Stimulated activated CD8-positive, alpha-beta memory T cell treated with anti-CD3 and anti-CD28 coated beads, Interleukin-12 subunit alpha, Interleukin-12 subunit beta, amount 100 ng/mL, for 4 hours (primary cell): Measurements from ENCODE around the gene ST8SIA4.

Experiments used
- DNase-seq: peaks from one replicate; pipeline ENCODE4 v3.0.0-alpha.2; 2020; ENCODE audit warnings: low read depth

Gene ST8SIA4, protein sequence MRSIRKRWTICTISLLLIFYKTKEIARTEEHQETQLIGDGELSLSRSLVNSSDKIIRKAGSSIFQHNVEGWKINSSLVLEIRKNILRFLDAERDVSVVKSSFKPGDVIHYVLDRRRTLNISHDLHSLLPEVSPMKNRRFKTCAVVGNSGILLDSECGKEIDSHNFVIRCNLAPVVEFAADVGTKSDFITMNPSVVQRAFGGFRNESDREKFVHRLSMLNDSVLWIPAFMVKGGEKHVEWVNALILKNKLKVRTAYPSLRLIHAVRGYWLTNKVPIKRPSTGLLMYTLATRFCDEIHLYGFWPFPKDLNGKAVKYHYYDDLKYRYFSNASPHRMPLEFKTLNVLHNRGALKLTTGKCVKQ

DNA sequence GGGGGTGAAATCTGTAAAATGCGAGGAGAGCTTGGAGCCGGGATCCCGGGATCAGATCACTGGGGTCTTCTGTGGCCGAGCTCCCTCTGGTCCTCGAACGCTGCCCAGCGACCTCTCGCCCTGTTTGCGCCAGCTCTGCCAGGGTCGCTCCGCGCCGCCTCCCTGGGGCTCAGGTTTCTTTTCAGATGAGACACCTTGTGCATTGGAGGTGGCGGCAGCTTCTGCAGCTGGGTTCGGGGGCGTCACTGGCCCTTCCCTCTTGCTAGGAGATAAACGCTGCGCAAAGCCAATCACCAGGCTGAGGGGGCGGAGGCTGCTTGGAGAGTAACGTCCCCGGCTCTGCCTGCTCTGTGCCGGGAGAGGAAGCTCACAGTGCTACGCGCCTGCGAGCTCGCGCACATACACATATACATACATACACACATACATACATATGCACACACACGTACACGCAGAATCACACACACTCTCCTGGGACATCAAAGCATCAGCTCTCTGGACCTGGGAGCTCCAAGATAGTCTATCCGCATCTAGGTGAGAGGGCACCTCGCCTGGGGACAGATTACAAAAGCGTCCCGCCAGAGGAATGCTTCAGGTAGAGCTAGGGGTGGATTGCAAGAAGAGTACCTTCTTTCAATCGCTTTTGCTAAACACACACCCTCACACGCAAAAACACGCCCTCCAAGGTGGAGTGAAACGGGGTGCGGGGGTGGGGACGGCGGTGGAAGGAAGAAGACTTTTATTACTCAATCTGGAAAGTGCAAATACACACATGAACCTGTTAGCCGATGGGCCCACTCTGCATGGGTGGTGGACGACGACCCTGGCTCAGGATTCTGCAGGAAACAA, at the start of gene ST8SIA4:
Gene ST8SIA4, minus strand, starts transcription at position 244 of the 849 bp plus-strand sequence. CDS start 327 bp downstream, outside the sequence.
- DNase-seq = peak; percentile 82

DNA sequence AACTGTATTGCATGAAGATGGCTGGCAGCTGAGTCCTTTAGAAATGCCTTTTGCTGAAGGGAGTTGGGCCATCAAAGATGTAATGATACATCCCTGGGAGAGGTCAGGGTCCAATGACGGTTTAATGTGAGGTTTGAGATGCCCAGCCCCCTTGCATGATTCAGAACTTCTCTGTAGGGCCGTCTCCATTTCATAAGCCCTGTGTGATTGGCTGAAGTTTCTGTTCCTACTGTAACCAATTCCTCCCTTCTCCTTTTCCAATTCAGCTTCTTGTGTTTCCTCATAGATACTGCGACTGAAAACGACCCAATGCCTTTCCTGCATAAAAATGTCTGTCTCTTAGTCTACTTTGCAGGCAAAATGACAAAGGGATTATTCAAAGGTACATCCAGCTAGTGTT, 47.9 kb upstream of the ST8SIA4 start:
- no peak for DNase-seq

DNA sequence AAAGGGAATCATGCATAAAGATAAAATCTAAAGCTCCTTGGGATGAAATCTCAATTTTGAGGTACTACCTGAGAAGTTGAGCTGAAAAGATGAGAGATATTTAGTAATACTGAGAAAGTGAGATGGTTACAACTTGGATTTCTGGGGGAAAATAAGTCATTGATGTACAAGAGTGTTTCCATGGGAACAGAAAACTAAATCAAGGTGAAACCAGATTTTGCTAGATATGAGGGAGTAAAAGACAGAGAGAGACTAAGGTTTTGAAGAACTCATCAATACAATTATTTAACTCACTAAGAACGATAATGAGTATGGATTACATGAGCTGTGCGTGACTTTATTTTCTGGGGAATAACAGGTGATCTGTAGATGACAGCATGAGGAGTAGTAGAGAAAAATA, 10.2 kb upstream of the ST8SIA4 start:
- no peak for DNase-seq

DNA sequence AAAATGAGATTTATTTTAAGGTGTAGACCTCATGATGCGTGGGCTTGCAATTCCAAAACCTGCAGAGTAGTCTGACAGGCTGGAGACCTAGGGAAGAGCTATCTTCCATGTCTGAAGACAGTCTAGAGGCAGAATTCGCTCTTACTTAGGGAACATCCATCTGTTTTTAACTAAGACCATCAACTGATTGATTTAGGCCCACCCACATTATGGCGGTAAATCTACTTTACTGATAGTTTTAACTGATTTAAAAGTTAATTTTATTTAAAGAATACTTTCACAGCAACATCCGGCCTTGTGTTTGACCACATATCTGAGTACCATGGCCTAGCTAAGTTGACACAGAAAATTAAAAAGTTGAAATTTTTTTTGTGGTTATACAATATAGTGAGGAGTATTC, 6.0 kb upstream of the ST8SIA4 start:
- no peak for DNase-seq

DNA sequence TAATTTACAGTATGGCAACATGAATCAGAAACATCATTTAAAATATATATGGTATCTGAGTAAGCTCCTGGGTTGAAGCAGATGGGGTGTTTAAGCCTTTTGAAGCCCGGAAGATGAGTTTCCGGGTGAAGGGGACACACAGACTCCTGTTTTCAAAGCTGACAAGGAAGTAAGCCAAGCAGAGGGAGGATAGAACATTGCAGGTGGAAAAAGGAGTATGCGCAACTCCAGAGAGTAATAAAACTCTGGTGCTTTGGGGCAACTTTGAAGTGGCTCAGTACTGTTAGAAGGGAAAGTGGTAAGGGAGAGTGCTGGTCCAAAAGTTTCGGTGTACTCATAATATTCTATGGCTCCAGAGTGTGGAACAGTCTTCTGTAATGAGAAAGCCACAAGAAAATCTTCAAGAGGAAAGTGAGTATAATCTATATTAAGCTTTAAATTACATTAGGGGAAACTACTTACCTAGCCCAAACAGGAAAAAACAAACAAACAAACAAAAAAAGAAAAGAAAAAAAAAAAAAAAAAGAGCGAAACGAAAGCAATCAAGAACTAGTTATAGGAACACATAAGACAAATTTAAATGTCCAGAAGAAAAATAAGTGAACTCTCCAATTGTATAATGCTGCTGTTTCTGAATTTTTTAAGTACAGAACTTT, 2.3 kb upstream of the ST8SIA4 start:
- DNase-seq = no peak

DNA sequence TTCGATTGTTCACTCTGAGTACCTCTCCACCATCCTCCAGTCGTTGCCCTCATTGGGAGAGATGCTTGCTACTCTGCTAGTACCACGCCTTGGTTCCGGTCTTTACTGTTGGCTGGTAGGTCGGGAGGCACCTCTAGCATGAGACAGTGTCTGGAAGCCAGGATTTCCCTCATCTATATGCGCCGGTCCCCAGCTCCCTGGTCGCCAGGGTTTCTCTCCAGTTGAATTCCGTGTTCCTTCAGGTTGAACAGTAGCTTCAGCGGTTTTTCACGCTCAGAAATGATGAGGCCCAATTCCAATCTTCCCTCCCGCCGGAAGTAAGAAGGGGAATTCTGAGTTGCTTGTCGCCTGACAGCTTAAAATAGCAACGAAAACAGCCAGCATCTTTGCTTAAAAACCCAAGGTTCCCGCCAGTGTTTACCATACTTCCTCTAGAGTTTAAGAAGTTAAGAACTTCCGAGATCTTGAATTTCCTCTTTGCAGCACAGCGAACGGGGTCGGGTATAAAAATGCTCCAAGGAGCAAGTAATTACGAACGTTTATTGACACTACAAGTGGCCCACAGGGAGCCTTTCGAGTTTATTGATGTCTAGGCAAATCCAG, 1.3 kb upstream of the ST8SIA4 start:
- DNase-seq = no peak

DNA sequence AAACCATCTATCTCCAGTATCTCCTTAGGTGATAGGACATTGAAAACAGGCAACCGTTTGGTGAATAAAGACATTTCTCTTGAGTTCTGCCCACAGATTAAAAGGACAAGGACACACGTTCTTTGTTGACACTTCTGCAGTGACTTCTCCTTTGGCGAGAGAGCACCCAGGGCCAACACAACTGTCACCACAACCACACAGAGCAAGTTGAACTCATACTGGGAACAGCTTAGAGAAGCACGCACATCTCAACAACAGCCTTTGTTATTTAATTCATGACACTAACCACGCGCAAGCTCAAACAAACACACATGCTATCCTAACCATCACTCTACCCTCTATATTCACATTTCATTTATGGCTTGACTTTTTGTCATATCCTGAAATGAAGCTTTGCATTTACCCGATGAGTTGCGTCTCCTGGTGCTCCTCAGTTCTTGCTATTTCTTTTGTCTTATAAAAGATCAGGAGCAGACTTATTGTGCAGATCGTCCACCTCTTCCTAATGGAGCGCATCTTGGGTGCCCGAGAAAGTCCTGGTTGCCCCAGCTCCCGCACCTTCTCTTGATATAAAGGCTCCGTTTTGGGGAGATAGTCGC, 543 bp downstream of the ST8SIA4 start:
- DNase-seq = no peak

DNA sequence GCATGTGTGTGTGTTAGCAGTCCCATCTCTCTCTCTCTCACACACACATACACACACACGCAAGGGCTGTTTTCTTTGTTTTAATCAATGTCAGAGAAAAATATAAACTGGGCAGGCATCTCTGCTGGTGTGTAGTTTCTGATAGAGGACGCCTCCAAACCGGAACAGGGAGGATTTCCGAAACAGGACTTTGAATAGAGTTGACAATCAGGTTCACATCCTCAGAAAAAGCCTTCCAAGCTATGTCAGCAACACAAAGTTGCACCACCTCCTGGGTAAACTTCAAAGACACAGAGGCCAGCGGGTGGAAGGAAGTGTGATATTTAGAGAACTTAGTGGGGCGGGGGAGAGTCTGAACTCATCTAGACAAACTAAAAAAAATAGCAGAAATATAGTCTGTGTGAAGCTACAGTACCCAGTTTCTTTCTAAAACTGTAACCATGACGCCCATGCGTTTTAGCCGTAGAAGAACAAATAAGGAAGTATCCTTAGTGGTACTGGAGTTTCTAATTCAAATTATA, 1.2 kb downstream of the ST8SIA4 start:
- no peak for DNase-seq

DNA sequence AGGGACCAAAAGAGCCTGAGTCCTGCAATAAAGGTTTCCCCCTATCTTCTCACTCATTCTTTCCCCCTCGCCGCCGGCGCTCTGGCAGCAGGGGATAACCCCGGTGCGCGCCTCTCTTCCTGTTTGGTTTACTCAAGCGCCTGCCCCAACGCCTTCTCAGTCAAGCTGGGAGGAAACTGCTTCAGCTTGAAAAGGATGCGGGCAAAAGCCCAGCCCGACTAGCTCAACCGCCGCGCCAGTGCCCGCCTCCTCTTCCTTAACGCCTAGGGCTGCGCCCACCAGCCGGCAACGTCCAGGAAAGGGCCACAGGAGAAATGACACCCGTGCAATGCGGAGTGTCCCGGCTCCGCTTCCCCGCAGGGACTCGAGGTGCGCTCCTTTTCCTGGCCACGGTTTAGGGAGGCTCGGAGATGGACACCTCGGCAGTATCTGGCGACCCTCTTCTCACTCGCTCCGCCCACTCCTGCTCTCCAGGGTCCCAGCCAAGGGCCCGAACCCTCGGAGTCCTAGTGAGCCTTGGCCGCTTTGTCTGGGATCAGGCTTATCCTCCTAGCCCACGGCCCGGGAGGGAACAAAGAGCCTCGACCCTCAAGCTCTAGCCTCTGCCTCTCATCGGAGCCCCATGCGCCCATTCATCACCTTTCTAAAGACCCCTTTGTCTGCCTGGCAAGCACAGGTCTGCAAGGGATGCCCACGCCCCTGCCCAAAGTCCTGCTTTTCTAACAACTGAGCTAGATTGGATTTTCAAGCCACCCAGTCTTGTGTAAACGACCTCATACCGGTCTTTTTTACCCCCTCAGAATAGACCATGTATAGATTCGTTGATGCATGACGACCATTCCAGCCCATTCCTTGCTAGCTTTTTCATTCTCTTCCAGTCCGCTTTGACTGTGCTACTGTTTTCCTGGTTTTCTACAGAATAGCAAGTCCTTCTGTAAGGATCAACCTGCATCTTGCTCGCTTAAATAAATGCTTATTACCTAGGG, 2.0 kb downstream of the ST8SIA4 start:
- DNase-seq = peak; percentile 84

DNA sequence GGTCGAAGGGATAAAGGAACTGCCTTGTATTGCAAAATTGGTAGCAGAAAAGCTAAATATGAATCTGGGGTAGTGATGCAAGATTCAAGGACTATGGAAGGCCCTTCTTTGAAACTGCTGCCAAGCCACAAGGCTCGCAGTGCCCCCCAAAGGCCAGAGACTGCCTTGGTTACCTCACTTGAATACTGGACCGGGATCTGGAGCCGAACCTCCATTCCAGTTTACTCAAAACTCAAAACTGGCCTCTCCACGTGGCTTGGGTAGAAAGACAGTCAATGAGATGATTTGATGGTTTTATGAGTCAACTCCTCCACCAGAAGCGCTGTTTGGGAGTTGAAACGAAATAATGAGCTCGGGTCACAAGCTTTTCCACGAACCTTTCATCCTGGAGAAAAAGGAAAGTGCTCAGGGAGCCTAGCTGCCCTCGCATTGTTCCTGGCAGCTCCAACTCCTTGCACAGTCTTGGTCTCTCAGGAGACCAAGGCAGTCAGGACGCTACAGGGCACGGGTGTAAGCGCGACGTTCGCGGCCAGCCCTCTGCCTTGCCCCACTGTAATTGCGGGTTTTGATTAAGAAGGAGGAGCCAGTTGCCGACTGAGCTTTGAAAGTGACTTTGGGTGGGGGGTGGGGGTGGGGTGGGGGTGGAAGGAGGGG, 2.8 kb downstream of the ST8SIA4 start:
- DNase-seq = peak; percentile 41

DNA sequence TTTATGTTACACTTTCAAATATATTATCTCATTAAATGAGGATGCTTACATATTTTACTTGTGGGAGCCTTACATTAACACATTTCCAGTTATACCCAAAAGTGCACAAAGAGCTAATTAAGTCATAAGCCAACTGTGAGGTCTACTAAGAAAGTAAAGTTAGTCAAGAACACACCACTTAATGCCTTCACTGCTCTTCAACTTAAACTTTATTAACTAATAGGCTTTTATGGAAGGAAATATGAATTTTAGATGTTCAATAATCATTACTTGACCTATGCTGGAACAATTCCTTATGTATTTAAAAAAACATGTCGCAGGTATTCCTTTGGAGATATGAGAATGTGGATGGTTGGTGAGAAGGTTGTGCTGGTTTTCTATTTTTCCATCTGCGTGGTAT, 3.4 kb downstream of the ST8SIA4 start:
- no peak for DNase-seq

DNA sequence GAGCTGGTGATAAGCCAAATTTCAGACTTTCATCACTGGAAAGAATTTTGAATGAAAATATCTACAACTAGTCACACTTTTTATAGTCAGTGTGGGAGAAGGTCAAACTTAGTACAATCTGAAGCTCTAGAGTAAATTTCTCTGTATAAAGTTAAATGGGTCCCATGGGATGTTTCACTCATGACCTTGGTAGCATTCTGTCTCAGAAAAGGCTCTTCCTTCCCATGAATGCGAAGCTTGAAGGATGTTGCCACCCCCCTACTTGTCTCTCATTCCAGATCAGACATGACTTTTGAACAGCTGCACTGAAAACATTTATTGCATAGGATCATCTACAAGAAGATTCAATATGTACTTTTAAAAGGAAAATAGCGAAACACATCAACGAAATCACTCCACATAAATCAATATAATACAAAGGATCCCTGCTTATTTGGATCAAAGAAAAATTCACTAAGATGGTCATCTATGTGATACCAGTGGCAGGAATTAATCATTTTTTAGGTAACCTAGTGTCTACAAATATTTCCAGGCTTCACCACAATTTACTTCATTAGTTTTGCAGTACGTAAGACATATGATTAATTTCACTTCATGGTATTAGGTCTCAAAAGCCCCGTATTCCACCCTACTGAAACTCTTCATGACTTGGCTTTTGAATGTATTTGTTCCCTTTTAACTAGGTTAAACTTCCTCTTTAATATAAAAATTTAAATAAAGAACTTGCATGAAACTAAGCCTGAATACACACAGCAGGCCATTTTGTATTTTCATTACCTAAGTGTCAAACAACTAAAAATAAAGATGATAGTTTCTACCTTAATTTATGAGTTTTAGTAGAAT, 4.4 kb downstream of the ST8SIA4 start:
- DNase-seq = no peak

DNA sequence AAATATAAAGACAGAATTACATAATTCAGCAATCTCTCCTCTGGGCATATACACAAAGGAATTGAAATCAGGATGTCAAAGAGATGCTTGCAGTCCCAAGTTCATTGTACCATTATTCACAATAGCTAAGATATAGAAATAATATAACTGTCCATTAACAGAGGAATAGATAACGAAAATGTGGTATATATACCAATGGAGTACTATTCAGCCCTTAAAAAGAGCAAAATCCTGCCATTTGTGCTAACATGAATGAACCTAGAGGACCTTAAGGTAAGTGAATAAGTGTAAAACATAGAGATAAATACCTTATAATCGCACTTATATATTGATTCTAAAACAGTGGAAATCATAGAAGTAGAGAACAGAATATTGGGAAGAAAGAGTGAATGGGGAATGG, 7.0 kb downstream of the ST8SIA4 start:
- DNase-seq = no peak

DNA sequence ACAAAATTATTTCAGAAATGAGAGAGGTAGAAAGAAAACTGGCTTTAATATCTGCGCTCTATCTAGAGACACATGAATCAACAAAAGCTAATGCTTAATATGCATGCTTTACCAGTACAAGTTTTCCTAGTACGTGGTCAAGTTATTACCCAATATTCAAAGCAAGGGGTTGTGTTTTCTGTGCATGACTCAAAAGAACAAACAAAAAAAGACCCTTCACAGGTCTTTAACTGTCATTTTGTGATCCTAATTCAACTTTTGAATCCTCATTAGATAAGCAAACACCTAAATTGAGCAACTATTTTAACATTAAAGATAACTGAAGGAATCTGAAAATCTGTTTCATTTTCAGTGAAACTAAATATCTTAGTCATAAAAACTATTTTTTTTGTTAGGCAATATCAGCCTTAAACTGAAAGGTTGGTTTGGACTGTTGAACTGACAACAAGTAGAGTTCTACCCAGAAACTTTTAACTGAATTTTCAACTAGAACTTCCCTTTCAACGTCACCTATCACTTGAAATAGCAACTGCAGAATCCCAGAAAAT, 12.5 kb downstream of the ST8SIA4 start:
- DNase-seq = no peak

DNA sequence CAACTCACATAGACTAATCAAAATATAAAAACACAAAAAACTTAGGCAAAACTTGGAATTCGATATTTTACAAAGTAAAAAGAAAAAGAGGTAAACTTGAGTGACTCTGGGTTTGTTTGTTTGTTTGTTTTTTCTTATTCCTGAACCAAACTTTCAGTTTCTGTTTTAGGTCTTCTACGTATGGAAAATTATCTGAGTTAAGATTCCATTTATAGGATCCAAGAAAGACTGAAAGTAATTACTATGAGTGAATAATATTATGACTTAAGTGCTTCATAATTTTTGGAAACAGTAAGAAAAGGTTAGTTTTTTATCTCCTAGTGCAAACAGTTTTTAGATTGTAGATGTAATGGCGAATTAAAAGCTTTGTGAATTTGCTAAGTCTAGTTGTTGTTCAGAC, 13.2 kb downstream of the ST8SIA4 start:
- no peak for DNase-seq

DNA sequence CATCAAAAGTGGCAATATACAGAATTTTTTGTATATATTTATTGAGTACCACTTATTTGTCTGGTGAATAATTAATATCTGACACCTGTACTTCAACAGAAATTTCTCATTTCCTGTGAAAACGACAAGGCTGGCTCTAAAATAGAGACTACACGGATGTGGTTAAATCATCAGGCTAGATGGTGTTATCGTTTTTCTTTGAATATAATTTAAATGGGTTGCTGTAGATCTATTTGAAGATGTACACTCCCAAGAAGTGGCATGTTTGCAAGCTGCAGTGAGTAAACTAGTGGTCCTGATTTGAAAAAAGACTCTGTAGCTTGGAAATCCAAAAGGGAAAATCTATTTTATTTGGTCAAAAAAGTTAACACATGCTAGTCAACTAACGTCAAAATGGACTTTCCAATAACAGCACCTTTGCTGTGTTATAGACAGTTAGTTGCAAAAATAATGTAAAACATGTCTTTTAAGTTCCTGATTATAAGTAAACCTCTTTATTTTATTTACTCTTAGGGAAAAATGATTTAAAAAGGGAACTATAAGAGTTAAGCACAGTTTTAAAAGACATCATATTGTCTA, 13.8 kb downstream of the ST8SIA4 start:
- DNase-seq = no peak

DNA sequence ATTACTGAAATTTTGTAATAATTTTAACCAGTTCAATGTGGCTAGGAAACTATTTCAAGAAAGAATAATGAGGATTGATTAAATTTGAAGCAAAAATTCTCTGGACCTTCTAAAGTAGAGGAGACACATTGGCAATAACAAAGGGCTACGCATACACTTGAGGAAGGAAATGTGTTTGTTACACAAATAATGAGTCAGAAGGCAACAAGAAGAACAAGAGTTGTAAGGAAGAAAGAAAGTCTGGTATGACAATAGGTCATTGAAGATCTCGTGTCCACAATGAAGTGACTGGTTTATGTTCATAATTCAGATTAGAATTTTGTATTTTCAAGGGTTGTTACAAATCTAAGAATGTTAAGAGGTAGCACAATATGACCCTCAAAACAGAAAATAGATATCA, 25.8 kb downstream of the ST8SIA4 start:
- no peak for DNase-seq
